HCT116 (cell line): Measurements from ENCODE around the gene FAM193A. TPM values are rescaled to one million over a fixed set of nuclear protein-coding genes. Genes with fewer than 3 reads are reported as not detected.
A peak's percentile ranks its signal among the peaks of the same experiment; 100 is the strongest.

Experiments
- ATAC-seq: fragments of 200-7000 bp; cut with Tn5 transposase; 2 replicates; pipeline ENCODE4 v1.9.1; 2020; ENCODE audit warnings: mild to moderate bottlenecking, moderate library complexity
- BruUV-seq: library from RNA; stranded (reverse); fragments of 400-500 nt; replicated peaks from 2 replicates; lab custom pipeline; 2021; lab: Mats Ljungman, UMichigan
- CTCF ChIA-PET: fragments of 300-600 bp; sonication (Branson Sonifier 250); formaldehyde crosslinking; loops from one replicate; lab custom pipeline; 2021; ENCODE audit warnings: antibody characterized with exemption; lab: Charles Lee
- POLR2A ChIA-PET: fragments of 300-600, 350-600 bp; sonication (Branson Sonifier 250); formaldehyde crosslinking; loops from one replicate; lab custom pipeline; 2021; ENCODE audit warnings: antibody characterized with exemption; lab: Charles Lee
- RAD21 ChIA-PET, 2 experiments: fragments of 300-600 bp; sonication (Branson Sonifier 250); formaldehyde crosslinking; loops; one replicate each; lab custom pipeline; 2023; ENCODE audit warnings: low total read pairs in 2 of 2; ENCODE audit not compliant: uncharacterized antibody in 2 of 2, unreplicated experiment in 2 of 2, low non-redundant PET in 1 of 2; lab: Charles Lee
- DNase-seq: peaks from one replicate; pipeline ENCODE4 v3.0.0-alpha.2; 2010; ENCODE audit warnings: low read depth, low spot score
- H2AFZ ChIP-seq: fragments of 200-600 bp; shearing (Covaris generic), sonication (generic); 2 replicates; pipeline ENCODE4 v1.6.1; 2017; ENCODE audit warnings: low read depth, mixed run types, mixed read lengths, antibody characterized with exemption, low read length; ENCODE audit not compliant: poor library complexity, severe bottlenecking
- H3K27ac ChIP-seq: 2 replicates; pipeline ENCODE4 v1.5.1; 2012; ENCODE audit warnings: low read depth, low read length
- H3K27me3 ChIP-seq: fragments of 200-600 bp; sonication (generic); 2 replicates; pipeline ENCODE4 v1.6.1; 2016; ENCODE audit warnings: mixed run types, low read length, mixed read lengths; ENCODE audit not compliant: insufficient read depth
- H3K36me3 ChIP-seq, 2 experiments: fragments of 200-500 bp in 1 of 2; fragments of 200-600 bp in 1 of 2; sonication (Bioruptor generic) in 1 of 2; sonication (generic) in 1 of 2; 2 replicates each; pipeline versions ENCODE4 v1.5.1 to v1.6.1; 2014 to 2016; ENCODE audit warnings: low read length in 2 of 2, inconsistent platforms in 1 of 2, mixed read lengths in 1 of 2, mixed run types in 1 of 2; ENCODE audit not compliant: insufficient read depth in 2 of 2, control insufficient read depth in 1 of 2
- H3K4me1 ChIP-seq, 2 experiments: fragments of 200-600 bp in 1 of 2; sonication (generic) in 1 of 2; 2 replicates each; pipeline versions ENCODE4 v1.5.1 to v1.6.1; 2012 to 2017; ENCODE audit warnings: low read length in 2 of 2, inconsistent platforms in 1 of 2, mild to moderate bottlenecking in 1 of 2, mixed read lengths in 1 of 2, mixed run types in 1 of 2, moderate library complexity in 1 of 2; ENCODE audit not compliant: insufficient read depth in 2 of 2, control insufficient read depth in 1 of 2
- H3K4me2 ChIP-seq: fragments of 200-600 bp; sonication (generic); 2 replicates; pipeline ENCODE4 v1.6.1; 2017; ENCODE audit warnings: mixed run types, low read length, mixed read lengths
- H3K4me3 ChIP-seq, 2 experiments: fragments of 200-600 bp in 1 of 2; sonication (generic) in 1 of 2; replicated peaks in 1 of 2; 2 replicates each; pipeline ENCODE4 v1.5.1; 2011 to 2016; ENCODE audit warnings: low read length in 2 of 2, control low read depth in 1 of 2, low read depth in 1 of 2, mild to moderate bottlenecking in 1 of 2, mixed read lengths in 1 of 2, mixed run types in 1 of 2
- H3K79me2 ChIP-seq: fragments of 200-600 bp; sonication (generic); 2 replicates; pipeline ENCODE4 v1.6.1; 2017; ENCODE audit warnings: mild to moderate bottlenecking, mixed run types, low read length, moderate library complexity, mixed read lengths; ENCODE audit not compliant: insufficient read depth
- H3K9ac ChIP-seq: fragments of 200-600 bp; sonication (generic); 2 replicates; pipeline ENCODE4 v1.6.1; 2016; ENCODE audit warnings: low read length, mixed read lengths
- H3K9me2 ChIP-seq: fragments of 200-600 bp; sonication (generic), shearing (Covaris generic); 2 replicates; pipeline ENCODE4 v1.6.1; 2017; ENCODE audit warnings: mixed run types, mild to moderate bottlenecking, moderate library complexity; ENCODE audit not compliant: insufficient read depth
- H3K9me3 ChIP-seq, 2 experiments: fragments of 200-500 bp in 1 of 2; fragments of 200-600 bp in 1 of 2; sonication (Bioruptor generic) in 1 of 2; sonication (generic) in 1 of 2; 2 replicates each; pipeline ENCODE4 v1.6.1; 2014 to 2017; ENCODE audit warnings: low read length in 2 of 2, mixed read lengths in 2 of 2, inconsistent platforms in 1 of 2, low read depth in 1 of 2, mild to moderate bottlenecking in 1 of 2, mixed run types in 1 of 2, moderate library complexity in 1 of 2; ENCODE audit not compliant: control insufficient read depth in 1 of 2, insufficient read depth in 1 of 2
- H4K20me1 ChIP-seq: fragments of 200-600 bp; sonication (generic), shearing (Covaris generic); 2 replicates; pipeline ENCODE4 v1.6.1; 2017; ENCODE audit warnings: mixed run types, mild to moderate bottlenecking, moderate library complexity; ENCODE audit not compliant: insufficient read depth
- CBX3 ChIP-seq: IDR thresholded peaks from 2 replicates; pipeline ENCODE4 v1.6.1; 2012; ENCODE audit warnings: low read depth
- ELF1 ChIP-seq: IDR thresholded peaks from 2 replicates; pipeline ENCODE4 v1.6.1; 2012; ENCODE audit warnings: low read depth, borderline replicate concordance
- EZH2 ChIP-seq: fragments of 200-600 bp; sonication (generic); IDR thresholded peaks from 2 replicates; pipeline ENCODE4 v1.6.1; 2017; ENCODE audit warnings: antibody characterized with exemption, mixed run types
- EZH2phosphoT487 ChIP-seq: fragments of 200-600 bp; IDR thresholded peaks from 2 replicates; pipeline ENCODE4 v1.6.1; 2018; ENCODE audit warnings: antibody characterized with exemption, borderline replicate concordance
- FOSL1 ChIP-seq: IDR thresholded peaks from 2 replicates; pipeline ENCODE4 v1.6.1; 2012; ENCODE audit warnings: low read depth
- RAD21 ChIP-seq: IDR thresholded peaks from 2 replicates; pipeline ENCODE4 v1.6.1; 2012; ENCODE audit warnings: low read depth, mild to moderate bottlenecking
- SRF ChIP-seq: IDR thresholded peaks from 2 replicates; pipeline ENCODE4 v1.6.1; 2012; ENCODE audit warnings: low read depth
- TCF7L2 ChIP-seq: IDR thresholded peaks from 2 replicates; pipeline ENCODE4 v1.7.0; 2011; ENCODE audit warnings: borderline replicate concordance, inconsistent platforms; ENCODE audit not compliant: insufficient read depth, insufficient read length; ENCODE audit errors: extremely low read depth
- ZFX ChIP-seq: fragments of 450-650 bp; IDR thresholded peaks from 2 replicates; pipeline ENCODE4 v1.6.1; 2017
- intact Hi-C: fragments of 100-400 bp; cut with micrococcal nuclease; formaldehyde crosslinking; loops from 2 replicates; pipeline ENCODE4 v1.10.0; 2022
- total RNA-seq: library from RNA; stranded (reverse); gene quantifications from one replicate; pipeline ENCODE4 v1.2.1, GENCODE V29; 2021; ENCODE audit not compliant: unreplicated experiment
- TF ChIP-seq, protein P1 (sequence below), 3 experiments: fragments of 200-600 bp in 1 of 3; sonication (generic) in 1 of 3; IDR thresholded peaks in 2 of 3; conservative IDR thresholded peaks in 1 of 3; 2 replicates each; pipeline ENCODE4 v1.5.1; 2012 to 2017; ENCODE audit warnings: low read depth in 2 of 3, low read length in 2 of 3, antibody characterized with exemption in 1 of 3, borderline replicate concordance in 1 of 3, control low read depth in 1 of 3, mild to moderate bottlenecking in 1 of 3, mixed read lengths in 1 of 3, mixed run types in 1 of 3, moderate library complexity in 1 of 3; ENCODE audit not compliant: insufficient read depth in 1 of 3
- TF ChIP-seq, protein P2 (sequence below): IDR thresholded peaks from 2 replicates; pipeline ENCODE4 v1.6.1; 2012

The FAM193A gene
- total RNA-seq, 1 experiment from 2014 or later, result 15.7 TPM

DNA sequence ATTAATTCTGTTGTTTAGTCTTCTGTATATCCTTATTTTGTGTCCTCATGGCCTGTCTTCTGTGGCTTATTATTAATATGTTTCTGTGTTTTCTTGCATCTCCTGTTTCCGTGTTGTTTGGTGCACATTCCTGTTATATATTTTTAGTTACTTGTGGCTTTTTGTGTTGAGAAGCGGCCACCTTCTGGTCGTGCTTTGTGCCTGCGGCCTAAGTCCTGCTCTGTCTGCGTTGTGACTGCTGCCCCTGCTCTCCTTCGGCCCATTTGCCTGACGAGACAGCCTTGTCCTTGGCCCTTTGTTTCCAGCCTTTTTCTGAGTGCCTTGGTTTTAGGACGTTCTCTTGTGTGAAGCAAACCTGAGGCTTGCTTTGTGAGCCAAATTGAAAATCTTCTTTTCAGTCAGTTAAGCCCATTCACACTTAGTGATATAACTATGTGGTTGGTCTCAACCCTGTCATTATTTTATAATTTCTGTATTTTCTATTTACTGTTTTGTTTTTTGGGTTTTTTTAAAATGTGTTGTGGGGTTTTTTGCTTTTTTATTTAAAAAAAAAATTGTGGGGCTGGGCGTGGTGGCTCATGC is 175.9 kb downstream of the FAM193A start:
- TF ChIP-seq, protein P1, sequence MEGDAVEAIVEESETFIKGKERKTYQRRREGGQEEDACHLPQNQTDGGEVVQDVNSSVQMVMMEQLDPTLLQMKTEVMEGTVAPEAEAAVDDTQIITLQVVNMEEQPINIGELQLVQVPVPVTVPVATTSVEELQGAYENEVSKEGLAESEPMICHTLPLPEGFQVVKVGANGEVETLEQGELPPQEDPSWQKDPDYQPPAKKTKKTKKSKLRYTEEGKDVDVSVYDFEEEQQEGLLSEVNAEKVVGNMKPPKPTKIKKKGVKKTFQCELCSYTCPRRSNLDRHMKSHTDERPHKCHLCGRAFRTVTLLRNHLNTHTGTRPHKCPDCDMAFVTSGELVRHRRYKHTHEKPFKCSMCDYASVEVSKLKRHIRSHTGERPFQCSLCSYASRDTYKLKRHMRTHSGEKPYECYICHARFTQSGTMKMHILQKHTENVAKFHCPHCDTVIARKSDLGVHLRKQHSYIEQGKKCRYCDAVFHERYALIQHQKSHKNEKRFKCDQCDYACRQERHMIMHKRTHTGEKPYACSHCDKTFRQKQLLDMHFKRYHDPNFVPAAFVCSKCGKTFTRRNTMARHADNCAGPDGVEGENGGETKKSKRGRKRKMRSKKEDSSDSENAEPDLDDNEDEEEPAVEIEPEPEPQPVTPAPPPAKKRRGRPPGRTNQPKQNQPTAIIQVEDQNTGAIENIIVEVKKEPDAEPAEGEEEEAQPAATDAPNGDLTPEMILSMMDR (IDR thresholded peaks at IDR 0.05 in 2 of 3, conservative IDR thresholded peaks at IDR 0.05 in 1 of 3; ENCODE audit: borderline replicate concordance in 1 of 3, insufficient read depth in 1 of 3, low read depth in 2 of 3, low read length in 2 of 3), result peak in 2 of 3 experiments; percentile 56 to 58; a peak in 4 of 6 replicates
- TF ChIP-seq EZH2phosphoT487, result no peak
- TF ChIP-seq CBX3, result no peak
- no peak for TF ChIP-seq TCF7L2
- TF ChIP-seq EZH2, result no peak
- TF ChIP-seq, protein P2, sequence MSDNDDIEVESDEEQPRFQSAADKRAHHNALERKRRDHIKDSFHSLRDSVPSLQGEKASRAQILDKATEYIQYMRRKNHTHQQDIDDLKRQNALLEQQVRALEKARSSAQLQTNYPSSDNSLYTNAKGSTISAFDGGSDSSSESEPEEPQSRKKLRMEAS, result no peak
- peak; percentile 54 for TF ChIP-seq RAD21
- TF ChIP-seq ZFX, result no peak
- no peak for TF ChIP-seq SRF
- TF ChIP-seq ELF1, result no peak
- TF ChIP-seq FOSL1, result no peak
- Histone ChIP-seq H3K79me2 (peaks cover 23% of the 10 kb centered on the region), H3K36me3 (peaks cover 0 to 13% of the 10 kb centered on the region in 2 experiments; a peak in 3 of 4 replicates), H3K4me1 (peaks cover 14 to 28% of the 10 kb centered on the region in 2 experiments; a peak in 3 of 4 replicates), H4K20me1 (no peaks in the 10 kb centered on the region), H3K4me3 (no peak overlapping the region), H3K27ac (0 out of 2 replicates have a peak overlapping the region, but pooled peaks have one; percentile 8), H3K27me3 (no peaks in the 10 kb centered on the region), H3K9me2 (no peaks in the 10 kb centered on the region), H3K4me2 (0 out of 2 replicates have a peak overlapping the region, but pooled peaks have one; percentile 8), H2AFZ (no peak overlapping the region), H3K9ac (no peak overlapping the region), H3K9me3 (no peaks in the 10 kb centered on the region)
- BruUV-seq, result no TSS peak
- DNase-seq (peak; percentile 22), ATAC-seq (peak; percentile 77)
- intact Hi-C loops, result loop anchor here (10.0 kb wide), 1 partner anchor 488 kb away; no protein-coding TSS in a partner anchor
- CTCF ChIA-PET, result no interaction called here
- RAD21 ChIA-PET, result no interaction called here
- POLR2A ChIA-PET, result no interaction called here
